AG09309 (cell line): ENCODE results near the gene PLAAT3.
"Not testable (repeated sequence)": the region's sequence is repeated elsewhere in the genome, so short reads cannot be mapped to it uniquely, and the experiment has no call there.

Source experiments
- DNase-seq: peaks from one replicate; pipeline ENCODE4 v3.0.0-alpha.2; 2010; ENCODE audit warnings: low read depth
- H3K4me3 ChIP-seq: 2 replicates; pipeline ENCODE4 v1.5.1; 2011; ENCODE audit warnings: mild to moderate bottlenecking, low read depth, low read length, moderate library complexity; ENCODE audit not compliant: control insufficient read depth
- CTCF ChIP-seq: IDR thresholded peaks from 2 replicates; pipeline ENCODE4 v1.5.1; 2011; ENCODE audit warnings: mild to moderate bottlenecking, low read depth, low read length, inconsistent platforms; ENCODE audit not compliant: insufficient read depth, control insufficient read depth; ENCODE audit errors: missing control alignments

Gene PLAAT3

DNA sequence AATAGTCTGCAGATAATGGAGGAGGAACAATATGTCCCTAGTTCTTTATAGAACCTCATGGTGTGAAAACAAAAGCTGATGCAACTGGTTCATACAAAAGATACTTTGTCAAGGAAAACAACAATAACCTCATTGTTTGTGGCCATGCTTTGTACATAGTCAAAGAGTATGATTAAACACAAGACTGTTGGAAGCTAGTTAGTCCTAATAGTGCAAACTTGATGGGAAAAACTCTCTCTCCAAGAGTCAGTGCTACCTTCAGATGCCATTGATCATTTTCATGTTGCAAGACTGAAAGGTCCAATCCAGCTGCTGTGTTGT, 30.9 kb downstream of the PLAAT3 start:
- H3K4me3 ChIP-seq, result no peak overlapping the region
- no peak for DNase-seq
- no peak for TF ChIP-seq CTCF

DNA sequence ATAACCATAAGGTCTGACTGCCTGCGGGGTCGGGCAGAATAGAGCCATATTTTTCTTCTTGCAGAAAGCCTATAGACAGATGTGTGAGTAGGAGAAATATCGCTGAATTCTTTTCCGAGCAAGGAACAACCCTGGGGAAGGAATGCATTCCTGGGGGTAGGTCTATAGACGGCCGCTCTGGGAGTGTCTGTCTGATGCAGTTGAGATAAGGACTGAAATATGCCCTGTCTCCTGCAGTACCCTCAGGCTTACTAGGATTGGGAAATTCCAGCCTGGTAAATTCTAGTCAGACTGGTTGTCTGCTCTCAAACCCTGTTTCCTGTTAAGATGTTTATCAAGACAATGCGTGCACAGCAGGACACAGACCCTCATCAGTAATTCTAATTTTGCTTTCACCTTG, 33.0 kb downstream of the PLAAT3 start:
- H3K4me3 ChIP-seq, DNase-seq: not testable (repeated sequence)

DNA sequence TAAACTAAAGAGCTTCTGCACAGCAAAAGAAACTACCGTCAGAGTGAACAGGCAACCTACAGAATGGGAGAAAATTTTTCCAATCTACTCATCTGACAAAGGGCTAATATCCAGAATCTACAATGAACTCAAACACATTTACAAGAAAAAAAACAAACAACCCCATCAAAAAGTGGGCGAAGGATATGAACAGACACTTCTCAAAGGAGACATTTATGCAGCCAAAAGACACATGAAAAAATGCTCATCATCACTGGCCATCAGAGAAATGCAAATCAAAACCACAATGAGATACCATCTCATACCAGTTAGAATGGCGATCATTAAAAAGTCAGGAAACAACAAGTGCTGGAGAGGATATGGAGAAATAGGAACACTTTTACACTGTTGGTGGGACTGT, 35.4 kb downstream of the PLAAT3 start:
- not testable (repeated sequence) for DNase-seq, H3K4me3 ChIP-seq

DNA sequence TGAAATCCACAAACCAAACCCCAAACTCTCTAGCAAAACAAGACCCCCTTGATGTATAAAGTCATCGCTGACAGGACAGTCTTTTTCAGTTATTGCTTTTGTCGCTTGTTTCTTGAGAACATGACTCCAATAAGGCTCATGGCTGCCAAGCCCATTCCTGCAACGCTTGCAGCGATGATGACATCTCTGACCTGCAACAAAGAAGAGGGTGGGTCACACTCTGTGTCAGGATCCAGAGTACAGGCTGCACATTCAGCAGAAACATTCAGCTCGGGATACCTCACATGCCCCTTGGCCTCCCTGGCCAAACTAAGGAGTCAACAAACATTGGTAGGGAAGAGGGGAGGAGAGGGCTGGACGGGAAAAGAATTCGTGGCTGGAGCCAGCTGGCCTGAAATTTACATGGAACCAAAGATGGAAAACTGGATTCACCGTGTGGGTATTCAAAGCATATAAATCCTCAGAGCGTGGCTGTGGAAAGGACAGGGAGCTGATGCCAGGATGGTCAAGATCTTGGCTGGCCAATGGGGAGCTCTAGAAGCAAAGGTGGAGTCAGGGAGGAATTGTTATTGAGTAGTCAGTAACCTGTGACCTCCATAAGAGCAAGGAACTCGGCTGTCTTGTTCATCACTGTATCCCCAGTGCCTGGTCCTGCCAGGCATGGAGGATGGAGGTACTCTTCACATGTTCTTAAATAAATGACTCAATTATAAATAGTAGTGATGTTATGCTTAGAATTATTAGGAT, 39.2 kb downstream of the PLAAT3 start:
- peak overlapping the region; percentile 21 for H3K4me3 ChIP-seq
- no peak for DNase-seq
- no peak for TF ChIP-seq CTCF

DNA sequence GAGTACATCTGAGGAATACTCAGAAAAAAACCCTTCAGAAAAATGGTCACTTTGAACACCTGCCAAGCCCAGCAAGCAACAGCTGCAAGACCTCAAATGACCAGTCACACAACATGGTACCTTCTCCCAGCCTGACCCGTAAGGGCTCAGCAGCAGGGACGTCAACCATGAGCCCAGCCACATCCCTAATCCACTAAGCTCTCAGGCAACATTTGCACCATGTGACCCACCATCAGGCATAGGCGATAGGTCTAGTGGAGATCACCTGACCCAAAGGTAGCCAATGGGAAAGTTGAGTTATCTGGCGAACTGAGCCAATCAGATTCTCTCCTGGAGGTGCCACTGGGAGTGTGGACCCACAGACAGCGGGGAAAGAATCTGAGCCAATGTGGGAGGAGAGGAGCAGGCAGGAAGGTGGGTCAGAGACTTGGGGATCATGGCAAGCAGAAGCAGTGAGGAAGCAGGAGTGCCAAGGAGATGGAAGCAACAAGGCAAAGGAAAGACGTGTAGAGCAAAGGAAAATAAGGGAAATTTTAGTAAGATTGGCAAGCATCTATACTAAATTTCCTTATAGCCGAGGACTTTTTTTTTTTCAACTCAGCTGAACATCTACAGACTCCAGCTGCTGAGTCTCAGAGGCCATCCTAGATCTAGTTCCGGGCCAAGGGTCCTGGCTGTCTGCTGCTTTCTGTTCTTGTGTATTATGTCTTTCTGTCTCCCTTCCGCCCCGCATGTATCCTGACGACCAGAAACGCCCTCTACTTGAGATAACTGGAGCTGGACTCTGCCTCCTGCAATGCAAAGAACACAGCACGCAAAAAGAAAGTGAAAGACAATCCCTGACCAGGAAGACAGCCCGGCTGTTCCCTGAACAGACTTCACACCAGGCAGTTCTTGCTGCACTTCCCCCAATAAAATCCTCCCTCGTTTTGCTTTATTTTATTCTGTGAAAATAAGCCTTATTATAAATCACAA, 40.1 kb downstream of the PLAAT3 start:
- peak; percentile 25 for DNase-seq
- peak overlapping the region; percentile 21 for H3K4me3 ChIP-seq
- TF ChIP-seq CTCF, result peak; percentile 26

GRCh38 chr11:63572026-63572688, 42.1 kb downstream of the PLAAT3 start:
- no peak for TF ChIP-seq CTCF
- no peak overlapping the region for H3K4me3 ChIP-seq
- no peak for DNase-seq

GRCh38 chr11:63569570-63569969, 44.7 kb downstream of the PLAAT3 start:
- no peak overlapping the region for H3K4me3 ChIP-seq
- TF ChIP-seq CTCF, result no peak
- DNase-seq, result no peak
